Activated CD4-positive, alpha-beta T cell treated with anti-CD3 and anti-CD28 coated beads, Interleukin-2, amount 10 ng/mL, durations not matched to agents 24 days and 14 days (primary cell): ENCODE data around the gene LACTBL1. TPM values are rescaled to one million over a fixed set of nuclear protein-coding genes. Genes with fewer than 3 reads are reported as not detected.
"Not testable (repeated sequence)": the region's sequence is repeated elsewhere in the genome, so short reads cannot be mapped to it uniquely, and the experiment has no call there.

ENCODE experiments used
- DNase-seq: peaks from one replicate; pipeline ENCODE4 v3.0.0; 2022
- H3K27ac Mint-ChIP-seq: one replicate; pipeline ENCODE4 v1.8.0; 2022; ENCODE audit warnings: mild to moderate bottlenecking, mixed read lengths
- H3K27me3 Mint-ChIP-seq: one replicate; pipeline ENCODE4 v1.8.0; 2022; ENCODE audit warnings: mixed read lengths
- H3K36me3 Mint-ChIP-seq: one replicate; pipeline ENCODE4 v1.8.0; 2022; ENCODE audit warnings: low read depth, mild to moderate bottlenecking, mixed read lengths
- H3K4me1 Mint-ChIP-seq: one replicate; pipeline ENCODE4 v1.8.0; 2021; ENCODE audit warnings: mixed read lengths
- H3K4me3 Mint-ChIP-seq: one replicate; pipeline ENCODE4 v1.8.0; 2022; ENCODE audit warnings: mild to moderate bottlenecking, moderate library complexity, mixed read lengths
- H3K9me3 Mint-ChIP-seq: one replicate; pipeline ENCODE4 v1.8.0; 2021; ENCODE audit warnings: mixed read lengths
- intact Hi-C: fragments of 100-400 bp; cut with micrococcal nuclease; formaldehyde crosslinking; loops from one replicate; pipeline ENCODE4 v1.15.1; 2023
- total RNA-seq: library from RNA; stranded (reverse); gene quantifications from 2 replicates; pipeline ENCODE4 v1.2.3, GENCODE V29; 2022

The LACTBL1 gene
- not detected in 2 replicates for total RNA-seq

DNA sequence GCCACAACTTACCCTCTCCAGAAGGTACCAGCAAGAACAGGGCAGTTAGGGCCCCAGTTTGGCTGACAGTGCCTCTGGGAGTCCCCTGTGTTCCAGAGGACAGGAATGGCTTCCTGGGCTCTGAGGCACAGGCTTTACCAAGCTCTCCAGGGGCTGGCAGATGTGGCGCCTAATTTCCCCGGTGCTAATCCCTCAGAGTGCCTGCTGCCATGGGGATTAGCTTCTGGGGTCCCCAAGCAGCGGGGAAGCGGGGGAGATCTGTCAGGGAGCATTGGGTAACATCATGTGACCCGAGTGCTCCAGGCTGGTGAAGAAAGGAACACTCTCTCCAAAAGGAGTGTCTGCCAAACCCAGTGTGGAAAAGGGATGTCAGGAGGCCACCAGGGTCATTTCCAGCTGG is at the start of gene LACTBL1:
TSS of gene LACTBL1 (minus strand) at position 107 of the 400 bp plus-strand sequence. CDS start 550 bp downstream, outside the sequence.
- Mint-ChIP-seq H3K4me1 (peaks cover 4% of the 10 kb centered on the region), H3K27me3 (peaks cover 43% of the 10 kb centered on the region), H3K36me3 (no peaks in the 10 kb centered on the region), H3K9me3 (no peaks in the 10 kb centered on the region), H3K27ac (no peak within 1 kb of the TSS), H3K4me3 (no peak within 1 kb of the TSS)
- intact Hi-C loops: no loop called here
- no peak for DNase-seq

- Mint-ChIP-seq H3K36me3 (peaks cover 27% of the 10 kb centered on the region), H3K27ac (no peak overlapping the region), H3K4me1 (peaks cover 35% of the 10 kb centered on the region), H3K4me3 (peak overlapping the region; percentile 15), H3K9me3 (peaks cover 9% of the 10 kb centered on the region), H3K27me3 (no peaks in the 10 kb centered on the region)
- intact Hi-C loops: no loop called here
- DNase-seq: no peak
Observed at GRCh38 chr1:23021834-23022233, 49.2 kb upstream of the LACTBL1 start.

GRCh38 chr1:23020706-23021405 is 48.2 kb upstream of the LACTBL1 start:
- Mint-ChIP-seq H3K4me1 (peaks cover 32% of the 10 kb centered on the region), H3K9me3 (peaks cover 9% of the 10 kb centered on the region), H3K4me3 (peak overlapping the region; percentile 95)

DNA sequence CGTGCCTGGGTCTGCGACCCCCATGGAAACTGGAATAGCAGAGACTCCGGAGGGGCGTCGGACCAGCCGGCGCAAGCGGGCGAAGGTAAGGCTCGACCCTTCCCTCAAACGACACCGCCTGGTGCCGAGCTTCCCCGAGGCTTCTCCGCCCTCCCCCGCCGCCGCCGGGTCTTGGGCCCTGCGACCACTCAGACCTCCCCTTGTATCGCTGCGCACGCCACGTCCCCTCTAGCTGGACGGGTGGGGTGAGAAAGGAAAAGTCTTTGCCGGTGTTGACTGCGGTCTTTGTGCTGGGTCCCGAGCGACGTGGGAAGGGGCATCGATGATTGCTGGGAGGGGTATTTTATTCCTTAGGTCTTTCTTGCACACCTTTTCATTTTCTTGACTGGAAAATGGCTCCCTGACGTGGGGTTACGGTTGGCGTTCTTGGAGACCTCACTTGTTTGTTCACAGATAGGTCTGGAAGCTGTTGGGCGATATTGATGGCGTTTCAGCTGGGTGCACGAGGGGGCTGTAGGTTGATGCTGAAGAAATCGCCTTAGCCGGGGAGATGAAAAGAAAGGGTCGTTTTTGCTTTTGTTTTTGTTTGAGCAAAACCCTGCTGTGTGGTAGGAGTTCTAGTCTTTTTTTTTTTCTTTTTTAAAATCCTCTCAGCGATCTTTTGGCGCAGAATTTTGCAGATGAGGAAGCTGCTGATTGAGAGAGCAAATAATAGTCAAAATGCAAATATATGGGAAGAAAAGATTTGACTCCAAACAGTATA is 47.4 kb upstream of the LACTBL1 start:
- intact Hi-C loops: no loop called here
- peaks cover 27% of the 10 kb centered on the region for H3K36me3 Mint-ChIP-seq
- peak overlapping the region; percentile 92 for H3K27ac Mint-ChIP-seq
- peaks cover 9% of the 10 kb centered on the region for H3K9me3 Mint-ChIP-seq
- DNase-seq: peak; percentile 78
- peaks cover 3% of the 10 kb centered on the region for H3K27me3 Mint-ChIP-seq
- H3K4me3 Mint-ChIP-seq: peak overlapping the region; percentile 95
- H3K4me1 Mint-ChIP-seq: peaks cover 30% of the 10 kb centered on the region

More at GRCh38 chr1:23020706-23021405, 48.2 kb upstream of the LACTBL1 start:
- H3K36me3 Mint-ChIP-seq: peaks cover 27% of the 10 kb centered on the region
- peaks cover 3% of the 10 kb centered on the region for H3K27me3 Mint-ChIP-seq
- H3K27ac Mint-ChIP-seq: peak overlapping the region; percentile 92
- DNase-seq: no peak
- intact Hi-C loops: no loop called here

GRCh38 chr1:23019094-23019862 is 46.6 kb upstream of the LACTBL1 start, which contains the start of gene KDM1A:
KDM1A (plus strand) TSS chr1:23019468; CDS start chr1:23019597, 129 bp downstream.
- peaks cover 28% of the 10 kb centered on the region for H3K4me1 Mint-ChIP-seq
- DNase-seq: peak; percentile 98
- H3K9me3 Mint-ChIP-seq: peaks cover 6% of the 10 kb centered on the region
- H3K27me3 Mint-ChIP-seq: peaks cover 3% of the 10 kb centered on the region
- peak within 1 kb of the TSS; percentile 96 for H3K4me3 Mint-ChIP-seq
- H3K27ac Mint-ChIP-seq: peak within 1 kb of the TSS; percentile 93
- peaks cover 25% of the 10 kb centered on the region for H3K36me3 Mint-ChIP-seq
- intact Hi-C loops: no loop called here

DNA sequence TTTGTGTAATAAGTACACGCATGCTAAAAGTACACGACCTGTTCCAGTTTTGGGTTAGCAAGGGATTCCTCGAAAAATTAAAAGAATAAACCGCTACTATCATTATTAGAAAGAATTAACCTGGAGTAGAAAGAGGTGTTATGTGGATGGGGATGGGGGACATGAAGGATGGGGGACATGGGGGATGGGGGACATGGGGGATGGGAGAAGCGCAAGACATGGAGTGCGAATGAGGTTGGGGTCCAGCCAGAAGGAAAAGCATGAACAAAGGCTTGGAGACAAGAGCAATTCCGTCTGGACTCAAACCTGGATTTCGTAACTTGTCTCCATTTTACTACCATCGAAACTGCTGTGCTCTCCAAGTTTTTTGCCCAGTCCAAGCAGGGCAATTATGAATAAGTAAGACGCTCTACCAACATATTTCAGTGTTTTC is 46.0 kb upstream of the LACTBL1 start:
- Mint-ChIP-seq H3K9me3 (peaks cover 6% of the 10 kb centered on the region), H3K4me3 (peak overlapping the region; percentile 96), H3K27ac (peak overlapping the region; percentile 93), H3K36me3 (peaks cover 21% of the 10 kb centered on the region), H3K4me1 (peaks cover 28% of the 10 kb centered on the region), H3K27me3 (peaks cover 3% of the 10 kb centered on the region)
- no peak for DNase-seq
- intact Hi-C loops: no loop called here

- H3K27me3 Mint-ChIP-seq: peaks cover 5% of the 10 kb centered on the region
- no peak for DNase-seq
- H3K36me3 Mint-ChIP-seq: no peaks in the 10 kb centered on the region
- H3K4me3 Mint-ChIP-seq: no peak overlapping the region
- H3K4me1 Mint-ChIP-seq: peaks cover 3% of the 10 kb centered on the region
- no peaks in the 10 kb centered on the region for H3K9me3 Mint-ChIP-seq
- no peak overlapping the region for H3K27ac Mint-ChIP-seq
- intact Hi-C loops: no loop called here
Observed at GRCh38 chr1:23013657-23014056, 41.0 kb upstream of the LACTBL1 start.

GRCh38 chr1:23010025-23010424 is 37.4 kb upstream of the LACTBL1 start:
- H3K36me3 Mint-ChIP-seq, H3K4me3 Mint-ChIP-seq, H3K27me3 Mint-ChIP-seq, H3K27ac Mint-ChIP-seq, DNase-seq, H3K4me1 Mint-ChIP-seq, intact Hi-C loops, H3K9me3 Mint-ChIP-seq: not testable (repeated sequence)

GRCh38 chr1:23008901-23009300 is 36.2 kb upstream of the LACTBL1 start:
- DNase-seq: no peak
- H3K9me3 Mint-ChIP-seq: no peaks in the 10 kb centered on the region
- intact Hi-C loops: no loop called here
- H3K36me3 Mint-ChIP-seq: no peaks in the 10 kb centered on the region
- no peak overlapping the region for H3K27ac Mint-ChIP-seq
- H3K4me1 Mint-ChIP-seq: no peaks in the 10 kb centered on the region
- no peak overlapping the region for H3K4me3 Mint-ChIP-seq
- H3K27me3 Mint-ChIP-seq: peaks cover 7% of the 10 kb centered on the region

DNA sequence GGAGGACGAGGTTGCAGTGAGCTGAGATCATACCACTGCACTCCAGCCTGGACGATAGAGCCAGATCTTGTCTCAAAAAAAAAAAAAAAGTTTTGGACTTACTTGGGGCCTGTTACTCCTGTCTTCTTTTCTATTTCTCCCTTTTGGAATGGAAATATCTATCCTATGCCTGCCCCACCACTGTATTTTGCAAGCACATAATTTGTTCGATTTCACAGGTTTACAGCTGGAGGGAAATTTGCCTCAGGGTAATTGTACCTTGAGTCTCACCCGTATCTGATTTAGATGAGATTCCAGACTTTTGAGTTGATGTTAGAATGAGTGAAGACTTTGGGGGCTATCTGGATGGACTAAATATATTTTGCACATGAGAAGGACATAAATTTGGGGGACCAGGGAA is 34.4 kb upstream of the LACTBL1 start:
- DNase-seq: no peak
- H3K27ac Mint-ChIP-seq: no peak overlapping the region
- peaks cover 11% of the 10 kb centered on the region for H3K27me3 Mint-ChIP-seq
- intact Hi-C loops: no loop called here
- no peaks in the 10 kb centered on the region for H3K9me3 Mint-ChIP-seq
- H3K4me1 Mint-ChIP-seq: no peaks in the 10 kb centered on the region
- H3K36me3 Mint-ChIP-seq: no peaks in the 10 kb centered on the region
- no peak overlapping the region for H3K4me3 Mint-ChIP-seq

DNA sequence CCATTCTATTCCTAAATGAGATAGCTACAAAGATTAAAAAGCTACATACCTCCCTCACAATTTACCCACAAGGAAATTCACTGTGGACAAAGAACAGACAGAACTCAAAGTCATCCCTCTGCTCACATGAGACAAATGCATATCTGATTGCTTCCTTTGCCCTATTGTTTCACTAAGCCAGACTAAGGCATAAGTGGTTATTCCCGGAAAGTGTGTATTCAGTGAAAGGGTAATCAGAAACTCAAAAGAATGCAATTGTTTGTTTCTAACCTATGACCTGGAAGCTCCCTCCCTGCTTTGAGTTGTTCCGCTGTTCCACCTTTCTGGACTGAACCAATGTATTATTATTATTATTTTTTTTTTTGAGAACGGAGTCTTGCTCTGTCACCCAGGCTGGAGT is 32.1 kb upstream of the LACTBL1 start:
- H3K4me1 Mint-ChIP-seq, H3K27ac Mint-ChIP-seq, H3K36me3 Mint-ChIP-seq, H3K9me3 Mint-ChIP-seq, DNase-seq, H3K4me3 Mint-ChIP-seq, intact Hi-C loops, H3K27me3 Mint-ChIP-seq: not testable (repeated sequence)

DNA sequence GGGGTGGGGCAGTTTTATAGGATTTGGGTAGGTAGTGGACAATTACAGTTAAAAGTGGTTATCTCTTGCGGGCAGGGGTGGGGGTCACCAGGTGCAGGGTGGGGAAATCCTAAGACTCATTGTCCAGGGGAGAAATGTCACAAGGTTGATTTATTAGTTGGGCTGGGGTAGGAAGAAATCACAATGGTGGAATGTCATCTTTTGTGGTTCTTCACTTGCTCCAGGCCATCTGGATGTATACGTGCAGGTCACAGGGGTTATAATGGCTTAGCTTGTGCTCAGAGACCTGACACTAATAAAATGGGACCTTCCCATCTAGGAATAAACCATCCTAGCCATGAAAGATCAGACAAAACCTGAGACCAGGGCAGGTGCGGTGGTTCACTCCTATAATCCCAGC is 31.4 kb upstream of the LACTBL1 start:
- intact Hi-C loops: no loop called here
- H3K27me3 Mint-ChIP-seq: peaks cover 9% of the 10 kb centered on the region

DNA sequence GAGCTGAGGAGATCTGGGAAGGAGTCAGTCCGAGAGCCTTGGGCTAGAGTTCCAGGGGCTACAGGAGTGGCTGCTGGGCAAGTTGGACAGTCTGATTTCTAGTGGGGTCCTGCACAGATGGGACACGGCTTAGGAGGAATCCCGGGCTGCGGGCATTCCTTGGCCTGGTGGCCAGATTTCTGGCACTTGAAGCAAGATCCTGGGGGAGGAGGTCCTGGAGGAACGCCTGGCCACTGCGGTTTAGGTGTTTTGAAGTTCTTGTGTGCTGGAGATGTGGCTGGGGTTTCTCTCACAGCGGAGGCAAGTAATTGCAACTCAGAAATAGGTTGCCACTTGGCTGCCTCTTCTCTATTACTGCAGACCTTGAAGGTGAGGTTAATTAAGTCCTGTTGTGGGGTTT is 29.6 kb upstream of the LACTBL1 start:
- DNase-seq, H3K4me1 Mint-ChIP-seq, H3K36me3 Mint-ChIP-seq, H3K27ac Mint-ChIP-seq, H3K27me3 Mint-ChIP-seq, intact Hi-C loops, H3K9me3 Mint-ChIP-seq, H3K4me3 Mint-ChIP-seq: not testable (repeated sequence)

More for the DNA sequence above, 31.4 kb upstream of the LACTBL1 start:
- no peaks in the 10 kb centered on the region for H3K9me3 Mint-ChIP-seq
- DNase-seq: no peak
- H3K4me1 Mint-ChIP-seq: no peaks in the 10 kb centered on the region
- no peak overlapping the region for H3K4me3 Mint-ChIP-seq
- H3K36me3 Mint-ChIP-seq: no peaks in the 10 kb centered on the region
- no peak overlapping the region for H3K27ac Mint-ChIP-seq

- H3K36me3 Mint-ChIP-seq, intact Hi-C loops, H3K4me3 Mint-ChIP-seq, DNase-seq, H3K4me1 Mint-ChIP-seq, H3K27ac Mint-ChIP-seq, H3K27me3 Mint-ChIP-seq, H3K9me3 Mint-ChIP-seq: not testable (repeated sequence)
Observed at GRCh38 chr1:23000133-23000532, 27.5 kb upstream of the LACTBL1 start.
